NT2/D1 (cell line): Measurements from ENCODE around the gene LAMC3.

Experiments
- DNase-seq: peaks from one replicate; pipeline ENCODE4 v3.0.0-alpha.2; 2011; ENCODE audit warnings: low read depth, low spot score
- H3K27me3 ChIP-seq: 2 replicates; pipeline ENCODE4 v1.6.0; 2011; ENCODE audit warnings: mild to moderate bottlenecking; ENCODE audit not compliant: insufficient read length, insufficient read depth
- H3K36me3 ChIP-seq: 2 replicates; pipeline ENCODE4 v1.6.1; 2011; ENCODE audit warnings: mild to moderate bottlenecking, low read length, mixed read lengths; ENCODE audit not compliant: insufficient read depth, insufficient read length
- H3K4me1 ChIP-seq: 2 replicates; pipeline ENCODE4 v1.5.1; 2011; ENCODE audit not compliant: insufficient read depth, insufficient read length
- H3K4me3 ChIP-seq: 2 replicates; pipeline ENCODE4 v1.5.1; 2011; ENCODE audit warnings: low read depth; ENCODE audit not compliant: insufficient read length
- H3K9ac ChIP-seq: 2 replicates; pipeline ENCODE4 v1.6.0; 2011; ENCODE audit warnings: low read depth; ENCODE audit not compliant: insufficient read length
- H3K9me3 ChIP-seq: 2 replicates; pipeline ENCODE4 v1.5.1; 2011; ENCODE audit warnings: mild to moderate bottlenecking, low read length; ENCODE audit not compliant: insufficient read depth
- SUZ12 ChIP-seq: IDR thresholded peaks from 2 replicates; pipeline ENCODE4 v1.6.1; 2011; ENCODE audit not compliant: insufficient read length, insufficient read depth; ENCODE audit errors: extremely low read depth
- YY1 ChIP-seq: IDR thresholded peaks from 2 replicates; pipeline ENCODE4 v1.6.1; 2011; ENCODE audit not compliant: insufficient read length, insufficient read depth
- ZNF274 ChIP-seq: IDR thresholded peaks from 2 replicates; pipeline ENCODE4 v1.6.1; 2011; ENCODE audit warnings: mild to moderate bottlenecking, low read depth, low read length

Gene LAMC3

GRCh38 chr9:131051592-131052517 lies 42.9 kb downstream of the LAMC3 start:
- H3K9me3 ChIP-seq, result no peaks in the 10 kb centered on the region
- peak overlapping the region; percentile 32 for H3K9ac ChIP-seq
- TF ChIP-seq YY1 (no peak), SUZ12 (no peak), ZNF274 (no peak)

GRCh38 chr9:131053896-131054295 lies 44.9 kb downstream of the LAMC3 start:
- H3K4me1 ChIP-seq, result no peaks in the 10 kb centered on the region
- H3K4me3 ChIP-seq, result no peak overlapping the region
- no peaks in the 10 kb centered on the region for H3K9me3 ChIP-seq
- no peak for DNase-seq
- no peak overlapping the region for H3K9ac ChIP-seq
- TF ChIP-seq ZNF274 (no peak), YY1 (no peak), SUZ12 (no peak)
- H3K36me3 ChIP-seq, result peaks cover 51% of the 10 kb centered on the region
- H3K27me3 ChIP-seq, result no peaks in the 10 kb centered on the region

More at GRCh38 chr9:131051592-131052517, 42.9 kb downstream of the LAMC3 start:
- Histone ChIP-seq H3K4me3 (no peak overlapping the region), H3K36me3 (peaks cover 46% of the 10 kb centered on the region), H3K27me3 (no peaks in the 10 kb centered on the region), H3K4me1 (no peaks in the 10 kb centered on the region)
- DNase-seq, result no peak

- Histone ChIP-seq H3K4me3 (no peak overlapping the region), H3K4me1 (no peaks in the 10 kb centered on the region), H3K9me3 (no peaks in the 10 kb centered on the region), H3K36me3 (peaks cover 51% of the 10 kb centered on the region), H3K27me3 (no peaks in the 10 kb centered on the region), H3K9ac (no peak overlapping the region)
- DNase-seq, result no peak
- TF ChIP-seq YY1 (no peak), ZNF274 (no peak), SUZ12 (no peak)
Measured at GRCh38 chr9:131056781-131057506, 48.0 kb downstream of the LAMC3 start.

GRCh38 chr9:131060900-131061630 lies 52.1 kb downstream of the LAMC3 start:
- Histone ChIP-seq H3K4me3 (no peak overlapping the region), H3K9me3 (no peaks in the 10 kb centered on the region), H3K36me3 (peaks cover 60% of the 10 kb centered on the region), H3K9ac (no peak overlapping the region), H3K4me1 (no peaks in the 10 kb centered on the region), H3K27me3 (no peaks in the 10 kb centered on the region)
- TF ChIP-seq SUZ12 (no peak), ZNF274 (no peak), YY1 (no peak)
- DNase-seq, result no peak

- Histone ChIP-seq H3K4me3 (no peak overlapping the region), H3K9me3 (no peaks in the 10 kb centered on the region), H3K4me1 (no peaks in the 10 kb centered on the region), H3K36me3 (peaks cover 53% of the 10 kb centered on the region), H3K27me3 (no peaks in the 10 kb centered on the region), H3K9ac (no peak overlapping the region)
- TF ChIP-seq SUZ12, result no peak
- TF ChIP-seq YY1, result no peak
- no peak for TF ChIP-seq ZNF274
- DNase-seq, result no peak
Measured at GRCh38 chr9:131062969-131063368, 54.0 kb downstream of the LAMC3 start.

- no peak overlapping the region for H3K9ac ChIP-seq
- H3K9me3 ChIP-seq, result no peaks in the 10 kb centered on the region
- peaks cover 50% of the 10 kb centered on the region for H3K36me3 ChIP-seq
- no peak for TF ChIP-seq YY1
- TF ChIP-seq SUZ12, result no peak
- TF ChIP-seq ZNF274, result no peak
- no peaks in the 10 kb centered on the region for H3K27me3 ChIP-seq
- H3K4me1 ChIP-seq, result peaks cover 2% of the 10 kb centered on the region
- H3K4me3 ChIP-seq, result no peak overlapping the region
- no peak for DNase-seq
Measured at GRCh38 chr9:131065599-131065998, 56.6 kb downstream of the LAMC3 start.

- H3K9me3 ChIP-seq, result no peaks in the 10 kb centered on the region
- no peak for DNase-seq
- peaks cover 2% of the 10 kb centered on the region for H3K4me1 ChIP-seq
- no peaks in the 10 kb centered on the region for H3K27me3 ChIP-seq
- TF ChIP-seq SUZ12 (no peak), YY1 (no peak), ZNF274 (no peak)
- peaks cover 57% of the 10 kb centered on the region for H3K36me3 ChIP-seq
- no peak overlapping the region for H3K9ac ChIP-seq
- no peak overlapping the region for H3K4me3 ChIP-seq
Measured at GRCh38 chr9:131067625-131068024, 58.7 kb downstream of the LAMC3 start.
